NAMALWA (cell line): ENCODE measurements around the gene JPH4.

Experiments used
- DNase-seq: peaks from one replicate; pipeline ENCODE4 v3.0.0-alpha.2; 2015; ENCODE audit warnings: low spot score

Gene JPH4

GRCh38 chr14:23525611-23526010, 53.0 kb downstream of the JPH4 start:
- DNase-seq, result no peak

DNA sequence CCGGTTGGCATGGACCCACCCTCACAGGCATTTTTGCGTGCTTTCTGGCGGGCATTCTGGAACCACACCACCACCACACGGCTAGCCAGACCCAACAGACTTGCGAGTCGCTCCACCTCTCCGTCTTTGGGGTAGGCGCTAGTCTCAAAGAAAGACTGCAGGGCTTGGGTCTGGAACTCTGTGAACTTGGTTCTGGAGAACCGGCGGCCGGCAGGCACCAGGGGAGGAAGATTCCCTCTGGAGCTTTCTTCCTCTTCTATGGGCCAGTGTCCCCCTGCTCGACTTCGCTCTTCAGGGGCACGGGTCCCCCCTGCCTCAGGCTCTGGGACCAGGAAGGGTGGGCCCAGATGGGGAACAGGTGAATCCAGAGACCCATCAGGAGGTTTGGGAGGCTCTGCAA, 53.6 kb downstream of the JPH4 start:
- DNase-seq, result no peak

DNA sequence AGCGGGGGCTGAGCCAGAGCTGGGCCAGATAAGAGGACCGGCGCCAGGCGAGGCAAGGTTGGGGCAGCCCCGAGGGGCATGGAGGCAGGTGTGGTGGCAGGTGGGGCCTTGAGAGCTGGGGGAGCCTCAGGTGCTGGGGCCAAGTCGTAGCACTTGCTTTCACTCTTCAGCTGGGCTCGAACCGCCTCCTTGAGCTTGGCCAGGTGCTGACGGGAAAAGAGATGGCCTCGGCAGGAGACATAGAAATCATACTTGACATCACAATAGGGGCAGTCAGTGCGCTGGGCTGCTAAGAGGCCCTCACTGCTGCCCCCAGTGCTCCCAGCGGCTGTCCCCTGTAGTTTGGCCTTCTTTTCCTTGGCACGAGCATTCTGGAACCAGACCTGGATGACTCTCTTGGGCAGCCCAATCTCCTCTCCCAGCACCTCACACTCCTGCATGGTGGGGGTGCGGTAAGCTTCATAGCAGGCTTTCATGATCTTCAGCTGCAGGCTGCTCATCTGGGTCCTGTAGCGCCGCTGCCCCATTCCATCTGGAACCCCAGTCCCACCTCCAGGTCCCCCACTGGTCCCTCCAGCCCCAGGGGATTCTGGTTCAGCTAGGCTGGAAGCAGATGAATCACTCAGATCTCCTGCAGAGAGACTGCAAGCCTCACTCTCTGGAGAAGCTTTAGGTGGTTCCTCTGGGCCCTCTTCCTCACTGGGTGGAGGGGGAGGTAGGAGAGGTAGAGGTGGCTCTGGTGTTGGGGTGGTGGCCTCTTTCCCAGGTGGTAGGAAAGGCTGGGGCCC, 55.2 kb downstream of the JPH4 start:
- no peak for DNase-seq

DNA sequence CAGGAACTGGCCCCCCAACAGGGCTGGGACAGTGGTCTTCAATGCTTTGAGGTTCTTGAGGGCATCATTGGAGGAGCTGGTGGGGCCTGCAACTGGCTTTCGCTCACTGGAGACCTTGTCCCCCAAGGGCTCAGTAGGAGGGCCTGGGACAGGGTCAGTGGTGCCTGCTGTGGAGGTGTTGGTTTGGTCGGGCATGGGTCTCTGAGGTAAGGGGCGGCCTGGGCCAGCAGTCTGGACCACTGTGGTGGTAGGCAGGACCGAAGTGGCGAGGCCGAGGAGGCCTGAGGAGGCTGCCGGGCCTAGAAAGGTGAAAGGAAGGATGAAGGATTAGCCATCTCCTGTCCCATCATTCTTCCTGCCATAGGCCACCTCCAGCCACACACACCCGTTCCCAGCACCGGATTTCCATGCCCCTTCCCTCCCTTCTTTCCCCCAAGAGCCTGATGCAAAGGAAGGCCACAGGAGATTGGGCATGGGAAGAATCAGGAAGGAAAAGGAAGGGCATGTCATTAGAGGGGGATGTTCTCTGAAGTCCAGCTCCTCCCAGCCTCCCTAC, 55.9 kb downstream of the JPH4 start:
- no peak for DNase-seq

GRCh38 chr14:23521785-23522640, 56.6 kb downstream of the JPH4 start:
- no peak for DNase-seq

DNA sequence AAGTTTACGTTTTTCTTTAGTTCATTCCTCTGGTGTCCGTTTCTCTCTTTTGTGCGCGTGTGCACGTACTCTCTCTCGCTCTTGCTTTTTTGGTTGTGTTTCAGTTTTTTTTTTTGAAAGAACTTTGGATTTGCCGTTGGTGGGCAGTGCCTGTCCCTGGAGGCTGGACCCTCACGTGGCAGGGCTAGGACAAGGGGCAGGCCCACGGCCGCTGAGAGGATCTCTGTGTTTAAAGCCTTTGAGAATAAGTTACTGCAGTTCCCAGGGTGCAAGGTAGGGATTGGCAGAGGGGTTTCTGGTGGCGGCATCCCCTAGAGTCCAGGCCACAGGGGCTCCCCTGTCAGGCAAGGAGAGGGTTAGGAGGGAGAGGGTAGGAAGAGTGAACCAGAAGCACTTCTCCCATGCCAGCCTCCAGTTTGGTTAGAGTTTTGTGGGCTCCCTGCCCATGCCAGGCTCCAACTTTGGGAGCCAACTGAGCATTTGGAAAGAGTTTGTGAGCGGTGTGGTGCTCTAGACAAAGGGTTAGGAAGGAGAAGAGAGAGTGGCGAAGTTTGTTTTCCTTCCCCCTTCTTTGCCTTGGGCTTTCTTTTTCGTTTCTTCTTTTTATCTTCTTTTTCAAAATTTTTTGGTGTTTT, 57.6 kb downstream of the JPH4 start:
- no peak for DNase-seq

GRCh38 chr14:23518709-23519108, 59.9 kb downstream of the JPH4 start:
- DNase-seq, result no peak
